Skeletal muscle satellite cell (primary cell): ENCODE measurements around the gene ETF1.
"Not testable (repeated sequence)": the region's sequence is repeated elsewhere in the genome, so short reads cannot be mapped to it uniquely, and the experiment has no call there.

Experiments
- H3K27me3 ChIP-seq: 2 replicates; pipeline ENCODE4 v1.7.0; 2013; ENCODE audit warnings: low read length; ENCODE audit not compliant: control insufficient read depth, insufficient read depth
- H3K36me3 ChIP-seq: 2 replicates; pipeline ENCODE4 v1.7.0; 2013; ENCODE audit warnings: mild to moderate bottlenecking, control low read depth, low read length; ENCODE audit not compliant: insufficient read depth
- H3K4me1 ChIP-seq: 2 replicates; pipeline ENCODE4 v1.7.0; 2013; ENCODE audit warnings: low read length; ENCODE audit not compliant: control insufficient read depth, insufficient read depth
- H3K4me2 ChIP-seq: 2 replicates; pipeline ENCODE4 v1.7.0; 2013; ENCODE audit warnings: mild to moderate bottlenecking, low read length
- H3K4me3 ChIP-seq: 2 replicates; pipeline ENCODE4 v1.7.0; 2013; ENCODE audit warnings: low read length
- H3K9ac ChIP-seq: 2 replicates; pipeline ENCODE4 v1.7.0; 2013; ENCODE audit warnings: mild to moderate bottlenecking, low read depth, low read length, moderate library complexity
- H3K9me3 ChIP-seq: replicated peaks from 2 replicates; pipeline ENCODE4 v1.7.0; 2013; ENCODE audit warnings: mild to moderate bottlenecking, control low read depth, low read length

The ETF1 gene

DNA sequence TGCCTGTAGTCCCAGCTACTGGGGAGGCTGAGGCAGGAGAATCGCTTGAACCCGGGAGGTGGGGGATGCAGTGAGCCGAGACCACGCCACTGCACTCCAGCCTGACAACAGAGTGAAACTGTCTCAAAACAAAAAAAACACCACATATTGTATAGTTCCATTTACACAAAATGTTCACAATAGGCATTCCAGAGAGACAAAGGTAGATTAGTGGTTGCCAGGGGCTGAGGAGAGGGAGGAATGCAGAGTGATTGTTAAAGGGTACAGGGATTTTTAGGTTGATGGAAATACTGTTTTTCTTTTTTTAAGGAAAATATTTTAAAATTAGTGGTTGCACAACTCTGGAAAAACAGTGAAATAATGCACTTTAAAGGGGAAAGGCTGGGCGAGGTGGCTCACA lies 19.6 kb downstream of the ETF1 start:
- H3K4me2 ChIP-seq: no peak overlapping the region
- H3K27me3 ChIP-seq: no peaks in the 10 kb centered on the region
- H3K4me1 ChIP-seq: peaks cover 8% of the 10 kb centered on the region
- H3K4me3 ChIP-seq: no peak overlapping the region
- no peaks in the 10 kb centered on the region for H3K9me3 ChIP-seq
- H3K9ac ChIP-seq: no peak overlapping the region
- H3K36me3 ChIP-seq: peaks cover 24% of the 10 kb centered on the region

GRCh38 chr5:138520971-138521370 lies 22.1 kb downstream of the ETF1 start:
- peaks cover 37% of the 10 kb centered on the region for H3K36me3 ChIP-seq
- H3K9ac ChIP-seq: no peak overlapping the region
- H3K4me2 ChIP-seq: no peak overlapping the region
- H3K27me3 ChIP-seq: no peaks in the 10 kb centered on the region
- H3K4me1 ChIP-seq: peaks cover 5% of the 10 kb centered on the region
- H3K9me3 ChIP-seq: no peaks in the 10 kb centered on the region
- no peak overlapping the region for H3K4me3 ChIP-seq

GRCh38 chr5:138517437-138517836 lies 25.6 kb downstream of the ETF1 start:
- Histone ChIP-seq H3K4me1 (peaks cover 5% of the 10 kb centered on the region), H3K9me3 (no peaks in the 10 kb centered on the region), H3K9ac (no peak overlapping the region), H3K27me3 (no peaks in the 10 kb centered on the region), H3K4me2 (no peak overlapping the region), H3K4me3 (no peak overlapping the region), H3K36me3 (peaks cover 72% of the 10 kb centered on the region)

GRCh38 chr5:138515556-138516245 lies 27.3 kb downstream of the ETF1 start:
- H3K9me3 ChIP-seq: no peaks in the 10 kb centered on the region
- H3K27me3 ChIP-seq: no peaks in the 10 kb centered on the region
- H3K4me2 ChIP-seq: no peak overlapping the region
- no peak overlapping the region for H3K9ac ChIP-seq
- H3K36me3 ChIP-seq: peaks cover 83% of the 10 kb centered on the region
- H3K4me1 ChIP-seq: peaks cover 5% of the 10 kb centered on the region
- H3K4me3 ChIP-seq: no peak overlapping the region

- H3K4me1 ChIP-seq: peaks cover 5% of the 10 kb centered on the region
- H3K9me3 ChIP-seq: no peaks in the 10 kb centered on the region
- H3K27me3 ChIP-seq: no peaks in the 10 kb centered on the region
- peaks cover 91% of the 10 kb centered on the region for H3K36me3 ChIP-seq
- no peak overlapping the region for H3K9ac ChIP-seq
- H3K4me2 ChIP-seq: no peak overlapping the region
- no peak overlapping the region for H3K4me3 ChIP-seq
These were observed 29.0 kb downstream of the ETF1 start for GRCh38 chr5:138514021-138514420.

GRCh38 chr5:138508958-138509357 lies 34.1 kb downstream of the ETF1 start:
- Histone ChIP-seq H3K9ac (no peak overlapping the region), H3K4me1 (peaks cover 4% of the 10 kb centered on the region), H3K4me3 (no peak overlapping the region), H3K4me2 (no peak overlapping the region), H3K9me3 (no peaks in the 10 kb centered on the region), H3K27me3 (no peaks in the 10 kb centered on the region), H3K36me3 (peaks cover 82% of the 10 kb centered on the region)

DNA sequence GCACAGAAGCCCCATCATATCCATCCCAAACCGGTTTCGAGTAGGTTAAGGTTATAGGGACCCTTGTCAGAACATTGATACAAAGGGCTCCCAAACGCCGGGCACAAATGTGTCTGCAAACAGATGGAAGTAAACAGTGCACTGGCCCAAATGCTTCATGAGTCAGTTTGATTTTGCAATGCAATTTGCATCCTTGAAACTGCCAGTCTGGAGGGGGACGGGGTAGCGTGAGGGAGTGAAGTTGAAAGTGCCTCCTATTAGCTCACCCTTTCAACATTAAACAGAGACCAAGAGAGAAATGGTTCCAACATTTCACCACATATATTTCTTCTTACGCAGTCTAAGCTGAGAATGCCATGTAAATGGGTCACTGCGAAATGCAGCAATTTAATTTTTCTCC lies 35.6 kb downstream of the ETF1 start:
- H3K4me3 ChIP-seq, H3K4me2 ChIP-seq, H3K9ac ChIP-seq, H3K9me3 ChIP-seq, H3K27me3 ChIP-seq, H3K4me1 ChIP-seq: not testable (repeated sequence)
- peaks cover 68% of the 10 kb centered on the region for H3K36me3 ChIP-seq

GRCh38 chr5:138506370-138507306 lies 36.4 kb downstream of the ETF1 start:
- no peak overlapping the region for H3K4me2 ChIP-seq
- H3K36me3 ChIP-seq: peaks cover 62% of the 10 kb centered on the region
- peaks cover 12% of the 10 kb centered on the region for H3K4me1 ChIP-seq
- H3K27me3 ChIP-seq: no peaks in the 10 kb centered on the region
- no peak overlapping the region for H3K9ac ChIP-seq
- H3K4me3 ChIP-seq: no peak overlapping the region
- no peaks in the 10 kb centered on the region for H3K9me3 ChIP-seq

DNA sequence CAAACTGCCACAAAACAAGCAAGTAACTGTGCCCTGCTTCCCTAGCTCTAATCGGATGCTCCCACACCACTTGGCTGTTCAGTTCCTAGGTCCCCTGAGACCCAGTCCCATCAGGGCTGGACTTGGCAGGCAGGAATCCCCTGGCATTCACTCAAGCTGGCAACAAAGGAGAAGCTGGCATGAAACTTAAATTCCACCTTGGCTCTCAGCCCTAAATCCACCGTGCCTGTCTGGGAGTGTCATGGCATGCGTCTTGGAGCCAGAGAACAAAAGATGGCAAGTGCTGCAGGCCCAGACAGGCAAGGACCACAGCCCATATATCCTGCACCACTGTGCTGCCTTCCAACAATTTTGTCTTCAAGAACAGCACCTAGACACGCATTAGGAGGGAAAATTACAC lies 38.2 kb downstream of the ETF1 start:
- H3K4me3 ChIP-seq: no peak overlapping the region
- no peak overlapping the region for H3K9ac ChIP-seq

DNA sequence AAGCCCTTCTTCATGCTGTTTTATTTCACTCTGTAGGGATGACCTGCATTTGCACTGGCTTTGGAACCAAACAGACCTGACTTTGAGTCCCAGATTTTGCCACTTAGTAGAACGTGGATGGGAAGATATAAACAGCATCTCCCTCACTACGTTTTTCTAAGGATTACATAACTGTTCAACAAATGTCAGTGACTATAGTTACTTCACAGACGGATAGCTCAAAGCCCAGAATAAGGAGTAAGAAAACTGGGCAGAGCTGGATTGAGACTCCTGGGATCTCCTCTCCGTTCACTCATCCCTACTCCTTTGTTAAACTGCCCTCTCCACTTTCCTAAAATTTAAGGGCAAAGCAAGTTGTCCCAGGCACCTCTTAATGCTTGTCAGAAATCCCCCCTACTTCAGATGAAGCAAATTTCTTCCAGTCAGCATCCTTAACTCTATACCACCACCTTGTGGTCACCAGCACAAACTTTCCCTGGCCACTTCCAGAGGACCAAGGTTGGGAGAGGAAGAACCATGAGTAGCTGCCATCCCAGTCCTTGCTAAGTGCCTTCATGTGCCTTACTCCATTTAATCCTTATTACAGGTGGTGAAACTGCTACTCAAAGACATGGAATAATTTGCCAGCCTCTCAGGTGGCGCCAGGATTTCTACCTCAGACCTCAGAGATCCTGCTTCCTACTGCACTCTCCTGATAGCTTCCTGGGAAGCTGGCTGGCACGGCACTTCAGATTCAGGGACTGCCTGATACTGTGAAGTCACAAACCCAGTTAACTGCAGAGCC lies 39.4 kb downstream of the ETF1 start:
- no peaks in the 10 kb centered on the region for H3K27me3 ChIP-seq
- no peak overlapping the region for H3K9ac ChIP-seq
- no peak overlapping the region for H3K4me3 ChIP-seq
- peaks cover 36% of the 10 kb centered on the region for H3K36me3 ChIP-seq
- H3K4me1 ChIP-seq: peaks cover 12% of the 10 kb centered on the region
- no peaks in the 10 kb centered on the region for H3K9me3 ChIP-seq
- H3K4me2 ChIP-seq: no peak overlapping the region

More for the DNA sequence above, 38.2 kb downstream of the ETF1 start:
- Histone ChIP-seq H3K27me3 (no peaks in the 10 kb centered on the region), H3K4me2 (no peak overlapping the region), H3K36me3 (peaks cover 44% of the 10 kb centered on the region), H3K4me1 (peaks cover 12% of the 10 kb centered on the region), H3K9me3 (no peaks in the 10 kb centered on the region)

- Histone ChIP-seq H3K9ac (no peak overlapping the region), H3K27me3 (no peaks in the 10 kb centered on the region), H3K36me3 (peaks cover 26% of the 10 kb centered on the region), H3K4me2 (no peak overlapping the region), H3K9me3 (no peaks in the 10 kb centered on the region), H3K4me1 (peaks cover 12% of the 10 kb centered on the region), H3K4me3 (no peak overlapping the region)
These were observed 40.5 kb downstream of the ETF1 start for GRCh38 chr5:138502521-138502920.
